Stomach (tissue), 4 donors: Measurements from ENCODE around the gene UST.

Experiments
- CTCF ChIP-seq, 7 experiments: fragments of 450-650 bp in 4 of 7; fragments of 200-600 bp in 3 of 7; sonication (generic) in 3 of 7; IDR thresholded peaks; one replicate each; pipeline ENCODE4 v1.5.1; 2016 to 2019; ENCODE audit warnings: antibody characterized with exemption in 7 of 7, control low read depth in 2 of 7, mild to moderate bottlenecking in 1 of 7
- EP300 ChIP-seq: sonication (generic); formaldehyde crosslinking; IDR thresholded peaks from one replicate; pipeline ENCODE4 v1.6.1; 2017; ENCODE audit warnings: antibody characterized with exemption
- POLR2A ChIP-seq, 4 donors: fragments of 450-650 bp; IDR thresholded peaks; one replicate each; pipeline ENCODE4 v1.6.1; 2016; ENCODE audit warnings: antibody characterized with exemption in 4 of 4, control low read depth in 2 of 4, mild to moderate bottlenecking in 1 of 4, moderate library complexity in 1 of 4
- POLR2AphosphoS5 ChIP-seq, 3 donors: sonication (generic); formaldehyde crosslinking; IDR thresholded peaks; one replicate each; pipeline ENCODE4 v1.6.1; 2016; ENCODE audit warnings: antibody characterized with exemption in 3 of 3

- TF ChIP-seq CTCF (IDR thresholded peaks at IDR 0.05) (no peak), POLR2AphosphoS5 (IDR thresholded peaks at IDR 0.05) (no peak), EP300 (no peak), POLR2A (IDR thresholded peaks at IDR 0.05) (no peak)
These were observed 290.3 kb downstream of the UST start for GRCh38 chr6:149037051-149037671.
